Body of pancreas (tissue), 4 donors: ENCODE measurements around the gene STK32B.

Source experiments
- CTCF ChIP-seq, 7 experiments: fragments of 450-650 bp in 4 of 7; fragments of 200-600 bp in 3 of 7; sonication (generic) in 3 of 7; IDR thresholded peaks; one replicate each; pipeline ENCODE4 v1.5.1; 2016 to 2019; ENCODE audit warnings: antibody characterized with exemption in 7 of 7
- POLR2A ChIP-seq, 3 donors: fragments of 450-650 bp; IDR thresholded peaks; one replicate each; pipeline ENCODE4 v1.6.1; 2016; ENCODE audit warnings: antibody characterized with exemption in 3 of 3, mild to moderate bottlenecking in 2 of 3

- TF ChIP-seq CTCF (IDR thresholded peaks at IDR 0.05) (no peak), POLR2A (IDR thresholded peaks at IDR 0.05) (no peak)
Measured at GRCh38 chr4:5012244-5012898, 38.9 kb upstream of the STK32B start.
